WI38 (cell line): ENCODE results near the gene C11orf71.

Experiments
- H3K4me3 ChIP-seq: 2 replicates; pipeline ENCODE4 v1.5.1; 2011; ENCODE audit warnings: low read depth, mild to moderate bottlenecking, control low read depth, low read length
- CTCF ChIP-seq: IDR thresholded peaks from 2 replicates; pipeline ENCODE4 v1.5.1; 2012; ENCODE audit warnings: low read depth, mild to moderate bottlenecking, control low read depth, low read length

Gene C11orf71

GRCh38 chr11:114440971-114441763 is 40.9 kb upstream of the C11orf71 start:
- peak overlapping the region; percentile 97 for H3K4me3 ChIP-seq
- TF ChIP-seq CTCF, result no peak

GRCh38 chr11:114440121-114440860 is 40.0 kb upstream of the C11orf71 start:
- H3K4me3 ChIP-seq, result peak overlapping the region; percentile 97
- TF ChIP-seq CTCF, result no peak

- peak within 1 kb of the TSS; percentile 97 for H3K4me3 ChIP-seq
- no peak for TF ChIP-seq CTCF
These were observed 39.2 kb upstream of the C11orf71 start, which contains the start of gene REXO2 for GRCh38 chr11:114439229-114440120. TSS of gene REXO2 (plus strand) at chr11:114439467. CDS start at chr11:114439529, 62 bp downstream.

GRCh38 chr11:114438303-114438702 is 38.0 kb upstream of the C11orf71 start:
- no peak for TF ChIP-seq CTCF
- H3K4me3 ChIP-seq, result no peak overlapping the region

- TF ChIP-seq CTCF, result no peak
- H3K4me3 ChIP-seq, result no peak overlapping the region
These were observed 33.1 kb upstream of the C11orf71 start for GRCh38 chr11:114433376-114433775.

- no peak overlapping the region for H3K4me3 ChIP-seq
- no peak for TF ChIP-seq CTCF
These were observed 32.6 kb upstream of the C11orf71 start for GRCh38 chr11:114432893-114433292.
